HEK293T (cell line): ENCODE results near the gene FAM118A.

Experiments used
- ARNT ChIP-seq: fragments of 450-650 bp; IDR thresholded peaks from 2 replicates; pipeline ENCODE4 v1.6.1; 2017; ENCODE audit warnings: mild to moderate bottlenecking
- BHLHE40 ChIP-seq: fragments of 450-650 bp; IDR thresholded peaks from 2 replicates; pipeline ENCODE4 v1.6.1; 2016; ENCODE audit warnings: mild to moderate bottlenecking, moderate library complexity, borderline replicate concordance
- CTBP1 ChIP-seq: fragments of 450-650 bp; IDR thresholded peaks from 2 replicates; pipeline ENCODE4 v1.6.1; 2016; ENCODE audit warnings: borderline replicate concordance
- FOXK2 ChIP-seq: fragments of 450-650 bp; IDR thresholded peaks from 2 replicates; pipeline ENCODE4 v1.6.1; 2016; ENCODE audit warnings: mild to moderate bottlenecking
- FOXM1 ChIP-seq: fragments of 450-650 bp; IDR thresholded peaks from 2 replicates; pipeline ENCODE4 v1.6.1; 2017; ENCODE audit warnings: mild to moderate bottlenecking, borderline replicate concordance
- NFRKB ChIP-seq: fragments of 450-650 bp; IDR thresholded peaks from 2 replicates; pipeline ENCODE4 v1.6.1; 2016; ENCODE audit warnings: mild to moderate bottlenecking, moderate library complexity
- SP1 ChIP-seq: fragments of 450-650 bp; IDR thresholded peaks from 2 replicates; pipeline ENCODE4 v1.6.1; 2017
- TARDBP ChIP-seq: fragments of 450-650 bp; IDR thresholded peaks from 2 replicates; pipeline ENCODE4 v1.6.1; 2016

DNA sequence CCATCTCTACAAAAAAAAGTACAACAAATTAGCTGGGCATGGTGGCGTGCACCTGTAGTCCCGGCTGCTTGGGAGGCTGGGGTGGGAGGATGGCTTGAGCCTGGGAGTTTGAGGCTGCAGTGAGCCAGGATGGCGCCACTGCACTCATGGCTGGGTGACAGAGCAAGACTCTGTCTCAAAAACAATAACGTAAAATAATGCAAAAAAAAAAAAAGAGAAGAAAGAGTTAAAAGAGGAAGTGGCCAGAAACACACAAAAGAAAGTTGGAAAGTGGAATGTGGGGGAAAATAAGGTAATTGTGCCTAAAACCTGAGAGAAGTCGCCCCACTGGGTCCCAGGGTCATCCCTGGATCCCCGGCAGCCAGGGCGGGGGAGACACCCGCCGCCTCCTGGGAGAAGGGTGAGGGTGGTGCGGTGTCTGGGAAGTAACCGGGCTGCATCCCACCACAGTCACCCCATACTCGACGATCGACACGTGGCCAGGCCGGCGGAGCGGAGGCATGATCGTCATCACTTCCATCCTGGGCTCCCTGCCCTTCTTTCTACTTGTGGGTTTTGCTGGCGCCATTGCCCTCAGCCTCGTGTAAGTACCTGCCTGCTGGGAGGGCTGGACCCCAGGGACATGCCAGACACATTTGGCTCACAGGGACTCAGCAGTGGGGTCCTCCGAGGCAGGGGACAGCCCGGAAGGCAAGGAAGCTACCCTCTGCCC is 16.8 kb upstream of the FAM118A start:
- no peak for TF ChIP-seq CTBP1
- no peak for TF ChIP-seq ARNT
- TF ChIP-seq FOXM1, result no peak
- TF ChIP-seq BHLHE40, result no peak
- no peak for TF ChIP-seq TARDBP
- no peak for TF ChIP-seq SP1
- no peak for TF ChIP-seq FOXK2
- TF ChIP-seq NFRKB, result no peak
